HepG2 (cell line): ENCODE measurements around the gene SCN9A. TPM values are rescaled to one million over a fixed set of nuclear protein-coding genes. Genes with fewer than 3 reads are reported as not detected.

Source experiments
- ATAC-seq: fragments of 200-7000 bp; cut with Tn5 transposase; 3 replicates; pipeline ENCODE4 v1.9.1; 2020; ENCODE audit warnings: mild to moderate bottlenecking, moderate library complexity
- BruUV-seq: library from RNA; stranded (reverse); fragments of 400-500 nt; replicated peaks from 2 replicates; lab custom pipeline; 2021; lab: Mats Ljungman, UMichigan
- CTCF ChIA-PET: fragments of 300-600 bp; formaldehyde crosslinking; extraction: SDS; loops from one replicate; lab custom pipeline; 2021; ENCODE audit warnings: low total read pairs, inconsistent platforms, low intra/inter-chr PET ratio; lab: Yijun Ruan, JAX
- POLR2A ChIA-PET: fragments of 350-600 bp; sonication (Branson Sonifier 250); formaldehyde crosslinking; loops from one replicate; lab custom pipeline; 2020; ENCODE audit warnings: antibody characterized with exemption, inconsistent platforms; lab: Yijun Ruan, JAX
- DNase-seq: peaks from one replicate; pipeline ENCODE4 v3.0.0-alpha.2; 2015; ENCODE audit warnings: low spot score
- FAIRE-seq: peaks from 3 replicates; lab custom pipeline; 2011; peaks lifted over from hg19 to GRCh38; lab: Jason Lieb, UNC
- H2AFZ ChIP-seq: one replicate; pipeline ENCODE4 v1.6.1; 2011; ENCODE audit warnings: low read length, inconsistent platforms
- H3K27ac ChIP-seq: fragments of 300-600 bp; 3 replicates; pipeline ENCODE4 v1.8.0; 2011; ENCODE audit warnings: mixed run types, mild to moderate bottlenecking, mixed read lengths, low read length, inconsistent platforms; ENCODE audit not compliant: insufficient read depth; ENCODE audit errors: extremely low read length
- H3K27me3 ChIP-seq, 2 experiments: fragments of 200-600 bp in 1 of 2; 2 replicates in 1 of 2; 3 replicates in 1 of 2; pipeline versions ENCODE4 v1.6.0 to v1.8.0; 2011; ENCODE audit warnings: low read length in 2 of 2, mild to moderate bottlenecking in 2 of 2, moderate library complexity in 2 of 2, inconsistent platforms in 1 of 2; ENCODE audit not compliant: insufficient read depth in 2 of 2, control insufficient read depth in 1 of 2
- H3K36me3 ChIP-seq, 2 experiments: fragments of 200-600 bp in 1 of 2; replicated peaks in 1 of 2; 2 replicates in 1 of 2; 3 replicates in 1 of 2; pipeline versions ENCODE4 v1.5.1 to v1.8.0; 2011; ENCODE audit warnings: low read length in 2 of 2, inconsistent platforms in 1 of 2; ENCODE audit not compliant: insufficient read depth in 2 of 2, control insufficient read depth in 1 of 2
- H3K4me1 ChIP-seq: 2 replicates; pipeline ENCODE4 v1.5.1; 2012; ENCODE audit warnings: low read length, inconsistent platforms; ENCODE audit not compliant: insufficient read depth
- H3K4me2 ChIP-seq: 2 replicates; pipeline ENCODE4 v1.6.0; 2011; ENCODE audit warnings: low read depth, low read length, inconsistent platforms
- H3K4me3 ChIP-seq, 3 experiments: fragments of 200-600 bp in 1 of 3; sonication (generic), shearing (Covaris generic) in 1 of 3; replicated peaks in 1 of 3; 2 replicates each; pipeline ENCODE4 v1.5.1; 2011 to 2016; ENCODE audit warnings: low read length in 3 of 3, inconsistent platforms in 2 of 3, low read depth in 2 of 3, mild to moderate bottlenecking in 2 of 3, control low read depth in 1 of 3, mixed read lengths in 1 of 3; ENCODE audit not compliant: insufficient read depth in 1 of 3
- H3K79me2 ChIP-seq: one replicate; pipeline ENCODE4 v1.6.1; 2011; ENCODE audit warnings: low read length, inconsistent platforms; ENCODE audit not compliant: insufficient read depth
- H3K9ac ChIP-seq: 2 replicates; pipeline ENCODE4 v1.6.0; 2011; ENCODE audit warnings: mild to moderate bottlenecking, low read depth, low read length, inconsistent platforms; ENCODE audit not compliant: insufficient read depth
- H3K9me3 ChIP-seq: 2 replicates; pipeline ENCODE4 v1.5.1; 2012; ENCODE audit warnings: mild to moderate bottlenecking, low read length
- H4K20me1 ChIP-seq: 2 replicates; pipeline ENCODE4 v1.6.0; 2011; ENCODE audit warnings: inconsistent platforms, mild to moderate bottlenecking, low read length, moderate library complexity; ENCODE audit not compliant: insufficient read depth
- HMG20A ChIP-seq: IDR thresholded peaks from 2 replicates; pipeline ENCODE4 v1.6.1; 2016; ENCODE audit warnings: borderline replicate concordance
- HNRNPUL1 ChIP-seq: fragments of 200-400 bp; formaldehyde crosslinking; IDR thresholded peaks from 2 replicates; pipeline ENCODE4 v1.6.1; 2017; ENCODE audit warnings: low read depth, mild to moderate bottlenecking, low read length, moderate library complexity
- IRF2 ChIP-seq: IDR thresholded peaks from 2 replicates; pipeline ENCODE4 v1.6.1; 2018; ENCODE audit warnings: missing genetic modification reagents, missing compliant biosample characterization
- KDM2A ChIP-seq: sonication (generic); formaldehyde crosslinking; IDR thresholded peaks from 2 replicates; pipeline ENCODE4 v1.4.0; 2020; ENCODE audit warnings: low read depth, missing genetic modification reagents, borderline replicate concordance
- MXD4 ChIP-seq: IDR thresholded peaks from 2 replicates; pipeline ENCODE4 v1.6.1; 2016; ENCODE audit warnings: mild to moderate bottlenecking, missing biosample characterization, missing genetic modification reagents
- STAT5B ChIP-seq: sonication (generic); formaldehyde crosslinking; IDR thresholded peaks from 2 replicates; pipeline ENCODE4 v1.4.0; 2020; ENCODE audit warnings: missing genetic modification reagents
- ZEB1 ChIP-seq: IDR thresholded peaks from 2 replicates; pipeline ENCODE4 v1.6.1; 2012; ENCODE audit warnings: mild to moderate bottlenecking, low read depth, inconsistent platforms; ENCODE audit not compliant: insufficient replicate concordance
- ZFP90 ChIP-seq: sonication (generic); formaldehyde crosslinking; IDR thresholded peaks from 2 replicates; pipeline ENCODE4 v1.8.0; 2022; ENCODE audit warnings: missing genetic modification reagents, mild to moderate bottlenecking, inconsistent platforms, borderline replicate concordance
- ZNF451 ChIP-seq: sonication (generic); formaldehyde crosslinking; IDR thresholded peaks from 2 replicates; pipeline ENCODE4 v1.5.0; 2020; ENCODE audit warnings: mild to moderate bottlenecking, missing genetic modification reagents
- ZNF747 ChIP-seq: sonication (generic); formaldehyde crosslinking; IDR thresholded peaks from 2 replicates; pipeline ENCODE4 v1.8.1; 2023; ENCODE audit warnings: missing genetic modification reagents, mild to moderate bottlenecking, borderline replicate concordance
- WGBS: methylation state at CpG from one replicate; pipeline ENCODE4 v1.1.6; 2017; ENCODE audit warnings: low lambda C conversion rate; 5-methylcytosine and 5-hydroxymethylcytosine counted together
- in situ Hi-C: cut with HindIII; loops from 2 replicates; pipeline ENCODE4 v1.10.0; 2017; ENCODE audit warnings: low pct_unique_long_range_greater_than_20kb; ENCODE audit not compliant: extremely low pct_ligation_motif_present
- intact Hi-C: fragments of 100-400 bp; cut with micrococcal nuclease; formaldehyde crosslinking; loops from one replicate; pipeline ENCODE4 v1.10.0; 2022; ENCODE audit not compliant: unreplicated experiment
- polyA plus RNA-seq, 8 experiments: library from polyadenylated mRNA; depleted of rRNA in 3 of 8; stranded (reverse) in 7 of 8; unstranded in 1 of 8; fragments of >200 nt; fragmentation: Illumina TruSeq in 4 of 8; extraction: Trizol in 4 of 8; gene quantifications; 2 replicates each; pipeline versions ENCODE4 v1.2.1 to v1.2.3, GENCODE V29; 2011 to 2016; ENCODE audit warnings: low read depth in 4 of 8, missing spikeins in 1 of 8, mixed read lengths in 1 of 8; ENCODE audit not compliant: insufficient read depth in 1 of 8
- total RNA-seq, 5 experiments: library from RNA; depleted of rRNA; stranded (reverse); fragments of >200 nt; fragmentation: Illumina TruSeq; extraction: Trizol; gene quantifications; 2 replicates each; pipeline ENCODE4 v1.2.3, GENCODE V29; 2016; ENCODE audit warnings: low read depth in 1 of 5
- TF ChIP-seq, protein P1 (sequence below): sonication (generic); formaldehyde crosslinking; IDR thresholded peaks from 2 replicates; pipeline ENCODE4 v1.5.0; 2020; ENCODE audit warnings: mild to moderate bottlenecking, missing genetic modification reagents
- TF ChIP-seq, protein P2 (sequence below): sonication (generic); formaldehyde crosslinking; IDR thresholded peaks from 2 replicates; pipeline ENCODE4 v1.4.0; 2020; ENCODE audit warnings: mild to moderate bottlenecking, missing genetic modification reagents, borderline replicate concordance
- TF ChIP-seq, protein P3 (sequence below): sonication (generic); formaldehyde crosslinking; IDR thresholded peaks from 2 replicates; pipeline ENCODE4 v1.8.0; 2022; ENCODE audit warnings: mild to moderate bottlenecking, missing genetic modification reagents, moderate library complexity
- TF ChIP-seq, protein P4 (sequence below): sonication (generic); formaldehyde crosslinking; conservative IDR thresholded peaks from 2 replicates; pipeline ENCODE4 v1.8.0; 2022; ENCODE audit warnings: mild to moderate bottlenecking, moderate library complexity, missing genetic modification reagents

SCN9A gene
- total and polyA plus RNA-seq, 2 of the 13 experiments (the other 11 are each of a cell fraction or from before 2014, with no cell fraction given), result 15.3 to 24.3 TPM

DNA sequence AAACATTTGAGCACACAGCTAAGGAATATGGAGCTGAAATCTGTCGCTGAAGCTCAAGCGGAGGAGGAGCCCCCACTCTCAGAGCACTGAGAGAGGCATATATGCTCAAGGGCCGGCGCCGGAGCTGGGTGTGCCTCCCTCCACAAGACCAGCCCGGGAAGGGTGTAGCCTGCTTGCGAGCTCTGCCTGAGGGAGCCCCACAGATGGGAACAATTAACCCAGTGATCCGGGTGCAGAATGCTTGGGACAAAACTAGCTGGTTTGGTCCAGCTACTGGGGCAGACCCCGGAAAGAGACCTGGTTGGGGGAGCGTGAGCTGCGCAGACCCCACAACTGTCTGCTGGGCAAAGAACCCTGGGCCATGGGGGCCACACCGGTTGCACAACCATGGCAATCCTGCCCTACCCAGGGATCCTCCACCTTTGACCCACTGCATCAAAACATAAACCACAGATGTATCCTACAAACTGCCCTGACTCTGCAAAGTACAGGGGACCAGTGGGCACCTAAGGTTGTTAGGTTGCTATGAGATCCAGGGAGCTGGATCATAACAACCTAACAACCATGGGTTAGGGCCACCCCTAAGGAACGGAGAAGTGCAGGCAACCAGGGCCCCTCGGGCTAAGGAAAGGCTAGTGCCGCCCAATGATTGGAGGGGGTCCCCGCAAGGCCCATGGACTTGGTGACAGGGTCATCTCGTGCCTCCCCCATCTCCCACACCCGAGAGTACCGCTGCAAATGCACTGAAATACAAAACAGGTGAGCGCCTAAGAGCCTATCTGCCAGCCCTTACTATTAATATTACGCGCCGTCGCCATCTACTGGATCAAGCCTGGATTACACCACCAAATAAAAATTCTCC lies 194.6 kb downstream of the SCN9A start:
- FAIRE-seq (no peak), DNase-seq (peak; percentile 79), ATAC-seq (peak; percentile 96)
- Histone ChIP-seq H3K4me3 (no peak overlapping the region), H3K27ac (peak overlapping the region; percentile 34), H3K4me1 (peaks cover 42% of the 10 kb centered on the region), H4K20me1 (no peaks in the 10 kb centered on the region), H3K9me3 (peaks cover 7% of the 10 kb centered on the region; the same call in 1 of the 2 replicates), H3K79me2 (no peaks in the 10 kb centered on the region), H2AFZ (no peak overlapping the region), H3K9ac (no peak overlapping the region), H3K27me3 (no peaks in the 10 kb centered on the region), H3K4me2 (0 out of 2 replicates have a peak overlapping the region, but pooled peaks have one; percentile 16), H3K36me3 (no peaks in the 10 kb centered on the region)
- BruUV-seq, result no TSS peak
- WGBS, result 72% methylated on average over 24 of the region's 24 CpGs
- POLR2A ChIA-PET, result interaction anchor here (0.7 to 3.2 kb wide), 4 partner anchors 24 to 228 kb away, joined by 3 to 41 read pairs (median 4); partner anchors contain the start of gene TTC21B
- intact Hi-C loops, result loop anchor here (1.0 to 5.0 kb wide), 5 partner anchors 22 to 241 kb away; partner anchors contain the start of gene SCN1A
- in situ Hi-C loops, result loop anchor here (5.0 kb wide), 2 partner anchors 124 to 229 kb away; partner anchors contain the start of gene TTC21B
- CTCF ChIA-PET, result interaction anchor here (0.7 to 2.6 kb wide), 6 partner anchors 25 to 238 kb away, joined by 3 to 36 read pairs (median 6); partner anchors contain the start of genes SCN1A and TTC21B
- TF ChIP-seq, protein P1, sequence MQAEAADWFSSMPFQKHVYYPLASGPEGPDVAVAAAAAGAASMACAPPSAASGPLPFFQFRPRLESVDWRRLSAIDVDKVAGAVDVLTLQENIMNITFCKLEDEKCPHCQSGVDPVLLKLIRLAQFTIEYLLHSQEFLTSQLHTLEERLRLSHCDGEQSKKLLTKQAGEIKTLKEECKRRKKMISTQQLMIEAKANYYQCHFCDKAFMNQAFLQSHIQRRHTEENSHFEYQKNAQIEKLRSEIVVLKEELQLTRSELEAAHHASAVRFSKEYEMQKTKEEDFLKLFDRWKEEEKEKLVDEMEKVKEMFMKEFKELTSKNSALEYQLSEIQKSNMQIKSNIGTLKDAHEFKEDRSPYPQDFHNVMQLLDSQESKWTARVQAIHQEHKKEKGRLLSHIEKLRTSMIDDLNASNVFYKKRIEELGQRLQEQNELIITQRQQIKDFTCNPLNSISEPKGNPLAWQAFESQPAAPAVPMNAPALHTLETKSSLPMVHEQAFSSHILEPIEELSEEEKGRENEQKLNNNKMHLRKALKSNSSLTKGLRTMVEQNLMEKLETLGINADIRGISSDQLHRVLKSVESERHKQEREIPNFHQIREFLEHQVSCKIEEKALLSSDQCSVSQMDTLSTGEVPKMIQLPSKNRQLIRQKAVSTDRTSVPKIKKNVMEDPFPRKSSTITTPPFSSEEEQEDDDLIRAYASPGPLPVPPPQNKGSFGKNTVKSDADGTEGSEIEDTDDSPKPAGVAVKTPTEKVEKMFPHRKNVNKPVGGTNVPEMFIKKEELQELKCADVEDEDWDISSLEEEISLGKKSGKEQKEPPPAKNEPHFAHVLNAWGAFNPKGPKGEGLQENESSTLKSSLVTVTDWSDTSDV (CRISPR knock-in tag), result no peak
- TF ChIP-seq ZNF451 (CRISPR knock-in tag), result 0 out of 2 replicates have a peak, but pooled peaks have one; percentile 19
- no peak for TF ChIP-seq STAT5B (CRISPR knock-in tag)
- TF ChIP-seq MXD4 (CRISPR knock-in tag), result peak; percentile 78; the same call in 1 of the 2 replicates
- TF ChIP-seq IRF2 (CRISPR knock-in tag), result peak; percentile 41; the same call in 1 of the 2 replicates
- TF ChIP-seq ZFP90 (CRISPR knock-in tag), result no peak
- TF ChIP-seq, protein P2, sequence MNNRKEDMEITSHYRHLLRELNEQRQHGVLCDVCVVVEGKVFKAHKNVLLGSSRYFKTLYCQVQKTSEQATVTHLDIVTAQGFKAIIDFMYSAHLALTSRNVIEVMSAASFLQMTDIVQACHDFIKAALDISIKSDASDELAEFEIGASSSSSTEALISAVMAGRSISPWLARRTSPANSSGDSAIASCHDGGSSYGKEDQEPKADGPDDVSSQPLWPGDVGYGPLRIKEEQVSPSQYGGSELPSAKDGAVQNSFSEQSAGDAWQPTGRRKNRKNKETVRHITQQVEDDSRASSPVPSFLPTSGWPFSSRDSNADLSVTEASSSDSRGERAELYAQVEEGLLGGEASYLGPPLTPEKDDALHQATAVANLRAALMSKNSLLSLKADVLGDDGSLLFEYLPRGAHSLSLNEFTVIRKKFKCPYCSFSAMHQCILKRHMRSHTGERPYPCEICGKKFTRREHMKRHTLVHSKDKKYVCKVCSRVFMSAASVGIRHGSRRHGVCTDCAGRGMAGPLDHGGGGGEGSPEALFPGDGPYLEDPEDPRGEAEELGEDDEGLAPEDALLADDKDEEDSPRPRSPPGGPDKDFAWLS (CRISPR knock-in tag), result no peak
- TF ChIP-seq, protein P3, sequence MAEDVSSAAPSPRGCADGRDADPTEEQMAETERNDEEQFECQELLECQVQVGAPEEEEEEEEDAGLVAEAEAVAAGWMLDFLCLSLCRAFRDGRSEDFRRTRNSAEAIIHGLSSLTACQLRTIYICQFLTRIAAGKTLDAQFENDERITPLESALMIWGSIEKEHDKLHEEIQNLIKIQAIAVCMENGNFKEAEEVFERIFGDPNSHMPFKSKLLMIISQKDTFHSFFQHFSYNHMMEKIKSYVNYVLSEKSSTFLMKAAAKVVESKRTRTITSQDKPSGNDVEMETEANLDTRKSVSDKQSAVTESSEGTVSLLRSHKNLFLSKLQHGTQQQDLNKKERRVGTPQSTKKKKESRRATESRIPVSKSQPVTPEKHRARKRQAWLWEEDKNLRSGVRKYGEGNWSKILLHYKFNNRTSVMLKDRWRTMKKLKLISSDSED (CRISPR knock-in tag), result 0 out of 2 replicates have a peak, but pooled peaks have one; percentile 35
- TF ChIP-seq, protein P4, sequence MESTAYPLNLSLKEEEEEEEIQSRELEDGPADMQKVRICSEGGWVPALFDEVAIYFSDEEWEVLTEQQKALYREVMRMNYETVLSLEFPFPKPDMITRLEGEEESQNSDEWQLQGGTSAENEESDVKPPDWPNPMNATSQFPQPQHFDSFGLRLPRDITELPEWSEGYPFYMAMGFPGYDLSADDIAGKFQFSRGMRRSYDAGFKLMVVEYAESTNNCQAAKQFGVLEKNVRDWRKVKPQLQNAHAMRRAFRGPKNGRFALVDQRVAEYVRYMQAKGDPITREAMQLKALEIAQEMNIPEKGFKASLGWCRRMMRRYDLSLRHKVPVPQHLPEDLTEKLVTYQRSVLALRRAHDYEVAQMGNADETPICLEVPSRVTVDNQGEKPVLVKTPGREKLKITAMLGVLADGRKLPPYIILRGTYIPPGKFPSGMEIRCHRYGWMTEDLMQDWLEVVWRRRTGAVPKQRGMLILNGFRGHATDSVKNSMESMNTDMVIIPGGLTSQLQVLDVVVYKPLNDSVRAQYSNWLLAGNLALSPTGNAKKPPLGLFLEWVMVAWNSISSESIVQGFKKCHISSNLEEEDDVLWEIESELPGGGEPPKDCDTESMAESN (CRISPR knock-in tag), result peak; percentile 67; the same call in 1 of the 2 replicates
- TF ChIP-seq HMG20A, result peak; percentile 43; the same call in 1 of the 2 replicates
- no peak for TF ChIP-seq ZNF747 (CRISPR knock-in tag)
- TF ChIP-seq HNRNPUL1, result no peak
- TF ChIP-seq ZEB1, result peak; percentile 47
- peak; percentile 35; the same call in 1 of the 2 replicates for TF ChIP-seq KDM2A (CRISPR knock-in tag)
